GM23338 (cell line): ENCODE data around the gene MAP4K4. TPM values are rescaled to one million over a fixed set of nuclear protein-coding genes. Genes with fewer than 3 reads are reported as not detected.

Experiments used
- ATAC-seq: fragments of 200-7000 bp; cut with Tn5 transposase; 3 replicates; pipeline ENCODE4 v1.9.1; 2020
- DNase-seq: peaks from one replicate; pipeline ENCODE4 v3.0.0-alpha.2; 2015; ENCODE audit warnings: low spot score
- H2AFZ ChIP-seq: fragments of 200-600 bp; sonication (generic); 2 replicates; pipeline ENCODE4 v1.8.0; 2016; ENCODE audit warnings: antibody characterized with exemption, mild to moderate bottlenecking, moderate library complexity
- H3F3A ChIP-seq: fragments of 200-600 bp; sonication (generic); replicated peaks from 2 replicates; pipeline ENCODE4 v1.8.0; 2017; ENCODE audit warnings: antibody characterized with exemption, mixed run types, low read depth
- H3K27ac ChIP-seq: fragments of 200-600 bp; sonication (generic); 2 replicates; pipeline ENCODE4 v1.6.1; 2016; ENCODE audit warnings: low read depth
- H3K27me3 ChIP-seq: fragments of 200-600 bp; sonication (generic); 2 replicates; pipeline ENCODE4 v1.8.0; 2016; ENCODE audit warnings: mild to moderate bottlenecking, mixed run types, moderate library complexity; ENCODE audit not compliant: insufficient read depth
- H3K36me3 ChIP-seq: fragments of 200-600 bp; sonication (generic); 2 replicates; pipeline ENCODE4 v1.8.0; 2016; ENCODE audit warnings: mild to moderate bottlenecking; ENCODE audit not compliant: insufficient read depth
- H3K4me1 ChIP-seq: fragments of 200-600 bp; sonication (generic); 2 replicates; pipeline ENCODE4 v1.8.0; 2016; ENCODE audit warnings: mild to moderate bottlenecking, moderate library complexity; ENCODE audit not compliant: insufficient read depth
- H3K4me2 ChIP-seq: fragments of 200-600 bp; sonication (generic); 2 replicates; pipeline ENCODE4 v1.7.1; 2017; ENCODE audit warnings: mixed run types
- H3K4me3 ChIP-seq: fragments of 200-600 bp; sonication (generic); 2 replicates; pipeline ENCODE4 v1.6.1; 2016; ENCODE audit warnings: mixed run types
- H3K79me2 ChIP-seq: fragments of 200-600 bp; sonication (generic); replicated peaks from 2 replicates; pipeline ENCODE4 v1.8.0; 2017; ENCODE audit warnings: mild to moderate bottlenecking; ENCODE audit not compliant: insufficient read depth
- H3K9me2 ChIP-seq: fragments of 200-600 bp; sonication (generic); 2 replicates; pipeline ENCODE4 v1.8.0; 2017; ENCODE audit not compliant: insufficient read depth
- H4K20me1 ChIP-seq: fragments of 200-600 bp; sonication (generic); replicated peaks from 2 replicates; pipeline ENCODE4 v1.8.0; 2017; ENCODE audit warnings: mild to moderate bottlenecking; ENCODE audit not compliant: insufficient read depth
- H3K27ac Mint-ChIP-seq: 2 replicates; pipeline ENCODE4 v1.8.0; 2020; ENCODE audit warnings: inconsistent platforms, mild to moderate bottlenecking, moderate library complexity, mixed read lengths
- H3K27me3 Mint-ChIP-seq: 3 replicates; pipeline ENCODE4 v1.8.0; 2022; ENCODE audit warnings: low read depth, mild to moderate bottlenecking, moderate library complexity, mixed read lengths, inconsistent platforms; ENCODE audit not compliant: insufficient read depth, poor library complexity
- H3K36me3 Mint-ChIP-seq: 3 replicates; pipeline ENCODE4 v1.8.0; 2021; ENCODE audit warnings: low read depth, mild to moderate bottlenecking, inconsistent platforms, moderate library complexity, mixed read lengths
- H3K4me1 Mint-ChIP-seq: 3 replicates; pipeline ENCODE4 v1.8.0; 2020; ENCODE audit warnings: mild to moderate bottlenecking, inconsistent platforms, mixed read lengths
- H3K4me3 Mint-ChIP-seq: 3 replicates; pipeline ENCODE4 v1.8.0; 2021; ENCODE audit warnings: moderate library complexity, mild to moderate bottlenecking, inconsistent platforms, mixed read lengths
- H3K9me3 Mint-ChIP-seq: 3 replicates; pipeline ENCODE4 v1.8.0; 2020; ENCODE audit warnings: moderate library complexity, mild to moderate bottlenecking, inconsistent platforms, mixed read lengths
- CREB1 ChIP-seq: fragments of 250-450 bp; sonication (Bioruptor Pico); IDR thresholded peaks from 2 replicates; pipeline ENCODE4 v1.5.0; 2020; ENCODE audit warnings: low read depth, mild to moderate bottlenecking, moderate library complexity
- CTCF ChIP-seq, 2 experiments: fragments of 200-600 bp in 1 of 2; sonication (generic) in 1 of 2; conservative IDR thresholded peaks; 2 replicates each; pipeline versions ENCODE4 v1.5.1 to v1.6.1; 2016 to 2017; ENCODE audit warnings: antibody characterized with exemption in 2 of 2, low read depth in 2 of 2, mild to moderate bottlenecking in 2 of 2, moderate library complexity in 1 of 2
- ETS1 ChIP-seq: IDR thresholded peaks from 2 replicates; pipeline ENCODE4 v1.6.1; 2016; ENCODE audit warnings: antibody characterized with exemption
- EZH2 ChIP-seq: fragments of 200-600 bp; sonication (generic); IDR thresholded peaks from one replicate; pipeline ENCODE4 v1.8.0; 2017; ENCODE audit warnings: antibody characterized with exemption, mild to moderate bottlenecking, low read depth; ENCODE audit not compliant: unreplicated experiment
- EZH2phosphoT487 ChIP-seq: fragments of 200-600 bp; sonication (generic); IDR thresholded peaks from one replicate; pipeline ENCODE4 v1.8.1; 2018; ENCODE audit warnings: antibody characterized with exemption; ENCODE audit not compliant: unreplicated experiment
- JUNB ChIP-seq: IDR thresholded peaks from one replicate; pipeline ENCODE4 v1.6.1; 2016; ENCODE audit warnings: antibody characterized with exemption; ENCODE audit not compliant: unreplicated experiment
- NANOG ChIP-seq: IDR thresholded peaks from 2 replicates; pipeline ENCODE4 v1.6.1; 2016; ENCODE audit warnings: antibody characterized with exemption, borderline replicate concordance
- POLR2AphosphoS5 ChIP-seq: IDR thresholded peaks from 2 replicates; pipeline ENCODE4 v1.6.1; 2016; ENCODE audit warnings: antibody characterized with exemption, low read depth
- REST ChIP-seq: IDR thresholded peaks from one replicate; pipeline ENCODE4 v1.6.1; 2018; ENCODE audit warnings: antibody characterized with exemption; ENCODE audit not compliant: unreplicated experiment
- STAT1 ChIP-seq: IDR thresholded peaks from one replicate; pipeline ENCODE4 v1.6.1; 2016; ENCODE audit warnings: antibody characterized with exemption; ENCODE audit not compliant: unreplicated experiment
- ZNF114 ChIP-seq: fragments of 250-450 bp; sonication (Bioruptor Pico); IDR thresholded peaks from 2 replicates; pipeline ENCODE4 v1.5.0; 2020; ENCODE audit warnings: mild to moderate bottlenecking, moderate library complexity
- ZNF331 ChIP-seq: fragments of 250-450 bp; sonication (Bioruptor Pico); IDR thresholded peaks from 2 replicates; pipeline ENCODE4 v1.5.0; 2020; ENCODE audit warnings: low read depth, mild to moderate bottlenecking, moderate library complexity
- ZNF462 ChIP-seq: fragments of 250-450 bp; sonication (Bioruptor Pico); IDR thresholded peaks from 2 replicates; pipeline ENCODE4 v1.5.0; 2020; ENCODE audit warnings: mild to moderate bottlenecking, moderate library complexity
- polyA plus RNA-seq: library from polyadenylated mRNA; unstranded; fragments of >200 nt; fragmentation: Nextera tagmentation; extraction: Ambion mirVana; gene quantifications from 2 replicates; pipeline ENCODE4 v1.2.1, GENCODE V29; 2016
- total RNA-seq: library from RNA; depleted of rRNA; stranded (reverse); fragments of >200 nt; shearing (Covaris generic); gene quantifications from 2 replicates; pipeline ENCODE4 v1.2.3, GENCODE V29; 2014

MAP4K4 gene
- total and polyA plus RNA-seq, 2 experiments from 2014 or later, result 34.6 to 99.2 TPM

GRCh38 chr2:101704046-101704466 is 6.5 kb downstream of the MAP4K4 start:
- Histone ChIP-seq H3K79me2 (peaks cover 99% of the 10 kb centered on the region), H3K27me3 (peaks cover 5% of the 10 kb centered on the region; the same call in 1 of the 2 replicates), H2AFZ (no peak overlapping the region), H4K20me1 (peaks cover 23% of the 10 kb centered on the region), H3K4me3 (no peak overlapping the region), H3K4me2 (no peak overlapping the region), H3K9me2 (no peaks in the 10 kb centered on the region), H3F3A (no peaks in the 10 kb centered on the region), H3K4me1 (peaks cover 45% of the 10 kb centered on the region), H3K27ac (no peak overlapping the region), H3K36me3 (no peaks in the 10 kb centered on the region)
- Mint-ChIP-seq H3K9me3 (no peaks in the 10 kb centered on the region), H3K27me3 (peaks cover 4% of the 10 kb centered on the region), H3K36me3 (peaks cover 31% of the 10 kb centered on the region), H3K4me3 (no peak overlapping the region), H3K4me1 (peaks cover 55% of the 10 kb centered on the region), H3K27ac (peak overlapping the region; percentile 61; the same call in 1 of the 2 replicates)
- no peak for DNase-seq
- ATAC-seq, result no peak
- TF ChIP-seq CREB1 (CRISPR knock-in tag), result no peak
- TF ChIP-seq POLR2AphosphoS5, result no peak
- no peak for TF ChIP-seq ZNF114 (CRISPR knock-in tag)
- TF ChIP-seq REST, result no peak
- no peak for TF ChIP-seq JUNB
- TF ChIP-seq CTCF (conservative IDR thresholded peaks at IDR 0.05; ENCODE audit: low read depth in 2 of 2), result no peak
- TF ChIP-seq ZNF331, result no peak
- no peak for TF ChIP-seq NANOG
- no peak for TF ChIP-seq EZH2
- no peak for TF ChIP-seq ZNF462
- no peak for TF ChIP-seq EZH2phosphoT487
- no peak for TF ChIP-seq STAT1
- TF ChIP-seq ETS1, result no peak
